Measurements from ENCODE around the gene SPTBN1. TPM values are rescaled to one million over a fixed set of nuclear protein-coding genes. Genes with fewer than 3 reads are reported as not detected.

Gene SPTBN1
- total RNA-seq, 1 donor from 2014 or later: 813 TPM

- peak overlapping the region; percentile 74 for H3K27ac ChIP-seq
- peak; percentile 81 for DNase-seq
- TF ChIP-seq CTCF (IDR thresholded peaks at IDR 0.05): no peak
Observed at GRCh38 chr2:54416166-54416813, 39.8 kb upstream of the SPTBN1 start.

GRCh38 chr2:54416938-54417337 lies 39.2 kb upstream of the SPTBN1 start:
- H3K9me3 ChIP-seq: no peaks in the 10 kb centered on the region
- intact Hi-C loops (cut with DNase I): no loop called here

More at GRCh38 chr2:54416166-54416813, 39.8 kb upstream of the SPTBN1 start:
- intact Hi-C loops (cut with DNase I): no loop called here
- Histone ChIP-seq H3K36me3 (no peaks in the 10 kb centered on the region), H3K4me3 (no peak overlapping the region), H3K9me3 (no peaks in the 10 kb centered on the region), H3K4me1 (peaks cover 31% of the 10 kb centered on the region), H3K27me3 (no peaks in the 10 kb centered on the region)
- peak; percentile 91 for ATAC-seq

GRCh38 chr2:54417577-54417976 lies 38.5 kb upstream of the SPTBN1 start:
- peak; percentile 57 for ATAC-seq
- DNase-seq: no peak
- Histone ChIP-seq H3K4me1 (peaks cover 31% of the 10 kb centered on the region), H3K9me3 (no peaks in the 10 kb centered on the region), H3K27me3 (no peaks in the 10 kb centered on the region), H3K4me3 (no peak overlapping the region), H3K36me3 (no peaks in the 10 kb centered on the region), H3K27ac (peak overlapping the region; percentile 74)
- TF ChIP-seq CTCF (IDR thresholded peaks at IDR 0.05): no peak
- intact Hi-C loops (cut with DNase I): no loop called here

More at GRCh38 chr2:54416938-54417337, 39.2 kb upstream of the SPTBN1 start:
- Histone ChIP-seq H3K4me3 (no peak overlapping the region), H3K27me3 (no peaks in the 10 kb centered on the region), H3K36me3 (no peaks in the 10 kb centered on the region), H3K27ac (peak overlapping the region; percentile 74), H3K4me1 (peaks cover 31% of the 10 kb centered on the region)
- TF ChIP-seq CTCF (IDR thresholded peaks at IDR 0.05): no peak
- ATAC-seq (no peak), DNase-seq (no peak)

GRCh38 chr2:54419388-54419787 lies 36.7 kb upstream of the SPTBN1 start:
- no peak for TF ChIP-seq CTCF (IDR thresholded peaks at IDR 0.05)
- intact Hi-C loops (cut with DNase I): no loop called here
- ATAC-seq (no peak), DNase-seq (no peak)
- Histone ChIP-seq H3K9me3 (no peaks in the 10 kb centered on the region), H3K27ac (peak overlapping the region; percentile 74), H3K4me1 (peaks cover 40% of the 10 kb centered on the region), H3K4me3 (no peak overlapping the region), H3K27me3 (no peaks in the 10 kb centered on the region), H3K36me3 (no peaks in the 10 kb centered on the region)

- peak overlapping the region; percentile 74 for H3K27ac ChIP-seq
- peaks cover 44% of the 10 kb centered on the region for H3K4me1 ChIP-seq
- no peak overlapping the region for H3K4me3 ChIP-seq
- H3K36me3 ChIP-seq: no peaks in the 10 kb centered on the region
- no peak for TF ChIP-seq CTCF (IDR thresholded peaks at IDR 0.05)
- no peak for ATAC-seq
- intact Hi-C loops (cut with DNase I): no loop called here
- no peaks in the 10 kb centered on the region for H3K9me3 ChIP-seq
- no peaks in the 10 kb centered on the region for H3K27me3 ChIP-seq
- no peak for DNase-seq
Observed at GRCh38 chr2:54419855-54420523, 36.1 kb upstream of the SPTBN1 start.

Measured in upper lobe of right lung (tissue), 1 donor.